ENCODE data around the gene MYO9B. TPM values are rescaled to one million over a fixed set of nuclear protein-coding genes. Genes with fewer than 3 reads are reported as not detected.

The MYO9B gene
- total and polyA plus RNA-seq, 9 of the 15 experiments (the other 6 are each of a cell fraction or from before 2014, with no cell fraction given) = 2.4 to 77.6 (median 23.0) TPM

DNA sequence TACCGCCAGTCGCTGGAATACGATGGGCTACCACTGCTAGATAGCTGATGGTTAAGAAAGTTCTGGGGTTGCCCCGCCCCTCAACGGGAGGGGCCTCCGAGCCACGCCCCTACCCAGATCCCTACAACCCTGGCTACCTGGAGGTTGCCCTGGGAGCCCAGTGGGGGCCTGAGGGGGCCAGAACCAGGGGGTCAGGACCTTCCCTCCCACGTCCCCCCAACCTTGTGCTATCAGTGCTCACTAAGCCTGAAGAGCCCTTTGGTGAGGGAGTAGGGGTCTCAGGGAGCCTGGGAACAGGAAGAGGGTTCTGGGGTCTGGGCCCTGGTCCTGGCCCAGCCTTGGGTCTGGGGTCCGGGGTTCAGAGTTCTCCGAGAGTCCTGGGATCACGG, 159.3 kb downstream of the MYO9B start:
- H3K9ac ChIP-seq (ENCODE audit: insufficient read depth in 1 of 2, low read depth in 2 of 2, low read length in 2 of 2) = peak overlapping the region; percentile 82 to 92
- FAIRE-seq = peak; percentile 80
- H3K27ac ChIP-seq (ENCODE audit: extremely low read depth, low read depth, low read length) = peak overlapping the region; percentile 87
- peak overlapping the region; percentile 76 for H2AFZ ChIP-seq (ENCODE audit: low read depth, low read length)
- H3K4me2 ChIP-seq (ENCODE audit: insufficient read depth, low read length) = peak overlapping the region; percentile 98
- peaks cover 57% of the 10 kb centered on the region for H3K79me2 ChIP-seq (ENCODE audit: control insufficient read depth, insufficient read depth, low read length)
- ChIA-PET CTCF (ENCODE audit: low intra/inter-chr PET ratio) (interaction anchor here (0.6 to 1.1 kb wide), 2 partner anchors 33 to 169 kb away, joined by 3 read pairs; no protein-coding TSS in a partner anchor), POLR2A (interaction anchor here (0.6 to 11.3 kb wide), 10 partner anchors 8 to 263 kb away, joined by 3 to 129 read pairs (median 4); partner anchors contain the start of genes NR2F6, OCEL1 and USE1)
- peak; percentile 89 for ATAC-seq
- BruUV-seq (replicated peaks) = TSS peak; percentile 41
- WGBS (ENCODE audit: insufficient coverage, low coverage, missing lambda C conversion rate) = 0% methylated on average over 5 of the region's 11 CpGs
- DNase-seq (ENCODE audit: extremely low read depth in 1 of 4, low spot score in 3 of 4) = peak; percentile 73 to 90 (median 81)
- H3K36me3 ChIP-seq (ENCODE audit: control insufficient read depth, insufficient read depth, low read length) = peaks cover 71% of the 10 kb centered on the region; the same call in 2 of the 3 replicates
- 0 out of 2 replicates have a peak, but pooled peaks cover 10% of the 10 kb centered on the region for H4K20me1 ChIP-seq (replicated peaks; ENCODE audit: control insufficient read depth, insufficient read depth, low read length)
- intact Hi-C loops (cut with micrococcal nuclease) (loop anchor here (1.0 kb wide), 1 partner anchor 8 kb away; no protein-coding TSS in a partner anchor), in situ Hi-C loops (cut with MboI) (no loop called here)
- H3K4me1 ChIP-seq (replicated peaks in 1 of 2; ENCODE audit: control insufficient read depth in 2 of 2, insufficient read depth in 2 of 2, low read length in 2 of 2) = peaks cover 18 to 38% of the 10 kb centered on the region in 2 experiments
- peak overlapping the region; percentile 77 for H3K4me3 ChIP-seq
- no peaks in the 10 kb centered on the region for H3K27me3 ChIP-seq (ENCODE audit: control insufficient read depth in 2 of 2, insufficient read depth in 2 of 2, low read length in 2 of 2)
- H3K9me3 ChIP-seq (replicated peaks; ENCODE audit: control insufficient read depth, insufficient read depth, low read depth, low read length) = no peaks in the 10 kb centered on the region
- no peaks in the 10 kb centered on the region for H3K9me1 ChIP-seq (ENCODE audit: control insufficient read depth, insufficient read depth, low read length)
- TF ChIP-seq LARP7 (IDR thresholded peaks at IDR 0.05) = no peak
- TF ChIP-seq ZNF253 (CRISPR knock-in tag; conservative IDR thresholded peaks at IDR 0.05) = no peak
- TF ChIP-seq ZZZ3 (IDR thresholded peaks at IDR 0.05) = no peak
- no peak for TF ChIP-seq SREBF1 (IDR thresholded peaks at IDR 0.05; ENCODE audit: borderline replicate concordance, low read depth, low read length)
- TF ChIP-seq SRSF7 (optimal IDR thresholded peaks at IDR 0.05; ENCODE audit: low read depth, low read length) = no peak
- TF ChIP-seq, protein P1, sequence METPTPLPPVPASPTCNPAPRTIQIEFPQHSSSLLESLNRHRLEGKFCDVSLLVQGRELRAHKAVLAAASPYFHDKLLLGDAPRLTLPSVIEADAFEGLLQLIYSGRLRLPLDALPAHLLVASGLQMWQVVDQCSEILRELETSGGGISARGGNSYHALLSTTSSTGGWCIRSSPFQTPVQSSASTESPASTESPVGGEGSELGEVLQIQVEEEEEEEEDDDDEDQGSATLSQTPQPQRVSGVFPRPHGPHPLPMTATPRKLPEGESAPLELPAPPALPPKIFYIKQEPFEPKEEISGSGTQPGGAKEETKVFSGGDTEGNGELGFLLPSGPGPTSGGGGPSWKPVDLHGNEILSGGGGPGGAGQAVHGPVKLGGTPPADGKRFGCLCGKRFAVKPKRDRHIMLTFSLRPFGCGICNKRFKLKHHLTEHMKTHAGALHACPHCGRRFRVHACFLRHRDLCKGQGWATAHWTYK (CRISPR knock-in tag; IDR thresholded peaks at IDR 0.05) = 0 out of 2 replicates have a peak, but pooled peaks have one; percentile 14
- no peak for TF ChIP-seq YBX1 (IDR thresholded peaks at IDR 0.05)
- TF ChIP-seq KAT7 (CRISPR knock-in tag; IDR thresholded peaks at IDR 0.05; ENCODE audit: borderline replicate concordance) = no peak
- TF ChIP-seq, protein P2, sequence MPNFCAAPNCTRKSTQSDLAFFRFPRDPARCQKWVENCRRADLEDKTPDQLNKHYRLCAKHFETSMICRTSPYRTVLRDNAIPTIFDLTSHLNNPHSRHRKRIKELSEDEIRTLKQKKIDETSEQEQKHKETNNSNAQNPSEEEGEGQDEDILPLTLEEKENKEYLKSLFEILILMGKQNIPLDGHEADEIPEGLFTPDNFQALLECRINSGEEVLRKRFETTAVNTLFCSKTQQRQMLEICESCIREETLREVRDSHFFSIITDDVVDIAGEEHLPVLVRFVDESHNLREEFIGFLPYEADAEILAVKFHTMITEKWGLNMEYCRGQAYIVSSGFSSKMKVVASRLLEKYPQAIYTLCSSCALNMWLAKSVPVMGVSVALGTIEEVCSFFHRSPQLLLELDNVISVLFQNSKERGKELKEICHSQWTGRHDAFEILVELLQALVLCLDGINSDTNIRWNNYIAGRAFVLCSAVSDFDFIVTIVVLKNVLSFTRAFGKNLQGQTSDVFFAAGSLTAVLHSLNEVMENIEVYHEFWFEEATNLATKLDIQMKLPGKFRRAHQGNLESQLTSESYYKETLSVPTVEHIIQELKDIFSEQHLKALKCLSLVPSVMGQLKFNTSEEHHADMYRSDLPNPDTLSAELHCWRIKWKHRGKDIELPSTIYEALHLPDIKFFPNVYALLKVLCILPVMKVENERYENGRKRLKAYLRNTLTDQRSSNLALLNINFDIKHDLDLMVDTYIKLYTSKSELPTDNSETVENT (CRISPR knock-in tag; IDR thresholded peaks at IDR 0.05) = no peak
- TF ChIP-seq ZNF134 (CRISPR knock-in tag; conservative IDR thresholded peaks at IDR 0.05) = no peak
- TF ChIP-seq PHTF2 (CRISPR knock-in tag; IDR thresholded peaks at IDR 0.05) = no peak
- TF ChIP-seq MAZ (CRISPR knock-in tag; conservative IDR thresholded peaks at IDR 0.05 in 1 of 2, IDR thresholded peaks at IDR 0.05 in 1 of 2) = peak in 1 of 2 experiments; percentile 66; a peak in 1 of 4 replicates
- no peak for TF ChIP-seq U2AF1 (optimal IDR thresholded peaks at IDR 0.05; ENCODE audit: low read depth, low read length)
- no peak for TF ChIP-seq MTF1 (CRISPR knock-in tag; IDR thresholded peaks at IDR 0.05; ENCODE audit: borderline replicate concordance)
- TF ChIP-seq SUPT5H (IDR thresholded peaks at IDR 0.05) = peak; percentile 72
- TF ChIP-seq, protein P3, sequence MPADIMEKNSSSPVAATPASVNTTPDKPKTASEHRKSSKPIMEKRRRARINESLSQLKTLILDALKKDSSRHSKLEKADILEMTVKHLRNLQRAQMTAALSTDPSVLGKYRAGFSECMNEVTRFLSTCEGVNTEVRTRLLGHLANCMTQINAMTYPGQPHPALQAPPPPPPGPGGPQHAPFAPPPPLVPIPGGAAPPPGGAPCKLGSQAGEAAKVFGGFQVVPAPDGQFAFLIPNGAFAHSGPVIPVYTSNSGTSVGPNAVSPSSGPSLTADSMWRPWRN (IDR thresholded peaks at IDR 0.05; ENCODE audit: low read depth) = no peak
- TF ChIP-seq CBX3 (IDR thresholded peaks at IDR 0.05; ENCODE audit: borderline replicate concordance in 1 of 2, low read length in 2 of 2) = no peak
- peak; percentile 77 for TF ChIP-seq POLR2A (conservative IDR thresholded peaks at IDR 0.05)
- no peak for TF ChIP-seq NR2C2 (CRISPR knock-in tag; IDR thresholded peaks at IDR 0.05)
- no peak for TF ChIP-seq NR2C2 (tag; IDR thresholded peaks at IDR 0.05)
- peak; percentile 38 for TF ChIP-seq POLR2AphosphoS5 (IDR thresholded peaks at IDR 0.05; ENCODE audit: control insufficient read depth, insufficient read depth, low read depth, low read length)
